WTC11 (cell line): ENCODE data around the gene PDLIM1.

Source experiments
- CBFB ChIP-seq: sonication (generic); formaldehyde crosslinking; IDR thresholded peaks from 2 replicates; pipeline ENCODE4 v1.8.1; 2022; ENCODE audit warnings: mild to moderate bottlenecking, low read depth, missing genetic modification reagents
- CREM ChIP-seq: sonication (generic); formaldehyde crosslinking; IDR thresholded peaks from 2 replicates; pipeline ENCODE4 v1.8.1; 2022; ENCODE audit warnings: mild to moderate bottlenecking, missing genetic modification reagents, moderate library complexity
- ESRRA ChIP-seq: sonication (generic); formaldehyde crosslinking; IDR thresholded peaks from 2 replicates; pipeline ENCODE4 v1.8.1; 2022; ENCODE audit warnings: mild to moderate bottlenecking, missing genetic modification reagents, borderline replicate concordance
- GTF2I ChIP-seq: fragments of 250-450 bp; sonication (Bioruptor Pico); conservative IDR thresholded peaks from 2 replicates; pipeline ENCODE4 v1.4.0; 2021; ENCODE audit warnings: mild to moderate bottlenecking
- KAT7 ChIP-seq: sonication (generic); formaldehyde crosslinking; IDR thresholded peaks from 2 replicates; pipeline ENCODE4 v1.8.1; 2023; ENCODE audit warnings: missing genetic modification reagents, mild to moderate bottlenecking, borderline replicate concordance
- MXD4 ChIP-seq: fragments of 250-450 bp; sonication (Bioruptor Pico); IDR thresholded peaks from 2 replicates; pipeline ENCODE4 v1.8.0; 2021; ENCODE audit warnings: mild to moderate bottlenecking, moderate library complexity, borderline replicate concordance
- PREB ChIP-seq: sonication (generic); formaldehyde crosslinking; IDR thresholded peaks from 2 replicates; pipeline ENCODE4 v1.8.1; 2022; ENCODE audit warnings: mild to moderate bottlenecking, missing genetic modification reagents, moderate library complexity, borderline replicate concordance
- SOX15 ChIP-seq: fragments of 250-450 bp; sonication (Bioruptor Pico); IDR thresholded peaks from 2 replicates; pipeline ENCODE4 v1.9.0; 2021; ENCODE audit warnings: mild to moderate bottlenecking
- USF2 ChIP-seq: sonication (generic); formaldehyde crosslinking; IDR thresholded peaks from 2 replicates; pipeline ENCODE4 v1.8.1; 2023; ENCODE audit warnings: mild to moderate bottlenecking, missing genetic modification reagents, moderate library complexity
- ZNF138 ChIP-seq: sonication (generic); formaldehyde crosslinking; conservative IDR thresholded peaks from 2 replicates; pipeline ENCODE4 v1.8.1; 2022; ENCODE audit warnings: mild to moderate bottlenecking, moderate library complexity, missing genetic modification reagents
- TF ChIP-seq, protein P1 (sequence below): sonication (generic); formaldehyde crosslinking; IDR thresholded peaks from 2 replicates; pipeline ENCODE4 v1.8.1; 2022; ENCODE audit warnings: mild to moderate bottlenecking, moderate library complexity, missing genetic modification reagents
- TF ChIP-seq, protein P2 (sequence below): fragments of 200-600 bp; IDR thresholded peaks from 2 replicates; pipeline ENCODE4 v1.8.0; 2022; ENCODE audit warnings: antibody characterized with exemption

GRCh38 chr10:95265572-95265971, 25.2 kb downstream of the PDLIM1 start:
- TF ChIP-seq, protein P1, sequence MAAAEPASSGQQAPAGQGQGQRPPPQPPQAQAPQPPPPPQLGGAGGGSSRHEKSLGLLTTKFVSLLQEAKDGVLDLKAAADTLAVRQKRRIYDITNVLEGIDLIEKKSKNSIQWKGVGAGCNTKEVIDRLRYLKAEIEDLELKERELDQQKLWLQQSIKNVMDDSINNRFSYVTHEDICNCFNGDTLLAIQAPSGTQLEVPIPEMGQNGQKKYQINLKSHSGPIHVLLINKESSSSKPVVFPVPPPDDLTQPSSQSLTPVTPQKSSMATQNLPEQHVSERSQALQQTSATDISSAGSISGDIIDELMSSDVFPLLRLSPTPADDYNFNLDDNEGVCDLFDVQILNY (CRISPR knock-in tag) = no peak
- TF ChIP-seq, protein P2, sequence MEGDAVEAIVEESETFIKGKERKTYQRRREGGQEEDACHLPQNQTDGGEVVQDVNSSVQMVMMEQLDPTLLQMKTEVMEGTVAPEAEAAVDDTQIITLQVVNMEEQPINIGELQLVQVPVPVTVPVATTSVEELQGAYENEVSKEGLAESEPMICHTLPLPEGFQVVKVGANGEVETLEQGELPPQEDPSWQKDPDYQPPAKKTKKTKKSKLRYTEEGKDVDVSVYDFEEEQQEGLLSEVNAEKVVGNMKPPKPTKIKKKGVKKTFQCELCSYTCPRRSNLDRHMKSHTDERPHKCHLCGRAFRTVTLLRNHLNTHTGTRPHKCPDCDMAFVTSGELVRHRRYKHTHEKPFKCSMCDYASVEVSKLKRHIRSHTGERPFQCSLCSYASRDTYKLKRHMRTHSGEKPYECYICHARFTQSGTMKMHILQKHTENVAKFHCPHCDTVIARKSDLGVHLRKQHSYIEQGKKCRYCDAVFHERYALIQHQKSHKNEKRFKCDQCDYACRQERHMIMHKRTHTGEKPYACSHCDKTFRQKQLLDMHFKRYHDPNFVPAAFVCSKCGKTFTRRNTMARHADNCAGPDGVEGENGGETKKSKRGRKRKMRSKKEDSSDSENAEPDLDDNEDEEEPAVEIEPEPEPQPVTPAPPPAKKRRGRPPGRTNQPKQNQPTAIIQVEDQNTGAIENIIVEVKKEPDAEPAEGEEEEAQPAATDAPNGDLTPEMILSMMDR = no peak
- TF ChIP-seq KAT7 (no peak), USF2 (CRISPR knock-in tag) (no peak), SOX15 (no peak), PREB (CRISPR knock-in tag) (no peak), MXD4 (CRISPR knock-in tag) (no peak), CBFB (no peak), ZNF138 (CRISPR knock-in tag) (no peak), GTF2I (CRISPR knock-in tag) (no peak), CREM (no peak), ESRRA (CRISPR knock-in tag) (no peak)
